H9 (cell line): ENCODE measurements around the gene MUC5B. TPM values are rescaled to one million over a fixed set of nuclear protein-coding genes. Genes with fewer than 3 reads are reported as not detected.

Source experiments
- DNase-seq: peaks from one replicate; pipeline ENCODE4 v3.0.0-alpha.2; 2017
- H2AFZ ChIP-seq: one replicate; pipeline ENCODE4 v1.6.1; 2013; ENCODE audit warnings: mild to moderate bottlenecking, low read length, control low read depth, moderate library complexity
- H2AK5ac ChIP-seq: 2 replicates; pipeline ENCODE4 v1.6.1; 2013; ENCODE audit warnings: low read length, control low read depth, mixed read lengths; ENCODE audit not compliant: insufficient read length
- H2BK120ac ChIP-seq: one replicate; pipeline ENCODE4 v1.6.1; 2013; ENCODE audit warnings: low read depth, mild to moderate bottlenecking, low read length, control low read depth, inconsistent platforms; ENCODE audit not compliant: poor library complexity, severe bottlenecking
- H2BK12ac ChIP-seq: 2 replicates; pipeline ENCODE4 v1.6.1; 2013; ENCODE audit warnings: low read length, control low read depth, mixed read lengths, low read depth; ENCODE audit not compliant: insufficient read length
- H2BK15ac ChIP-seq: 2 replicates; pipeline ENCODE4 v1.6.1; 2013; ENCODE audit warnings: low read depth, low read length, control low read depth
- H2BK20ac ChIP-seq: one replicate; pipeline ENCODE4 v1.6.1; 2013; ENCODE audit warnings: low read depth, mild to moderate bottlenecking, low read length, control low read depth, inconsistent platforms; ENCODE audit not compliant: poor library complexity, severe bottlenecking
- H2BK5ac ChIP-seq: 2 replicates; pipeline ENCODE4 v1.6.1; 2013; ENCODE audit warnings: low read length, control low read depth, mixed read lengths; ENCODE audit not compliant: insufficient read length
- H3K14ac ChIP-seq: 2 replicates; pipeline ENCODE4 v1.6.1; 2013; ENCODE audit warnings: low read length, control low read depth; ENCODE audit not compliant: insufficient read depth
- H3K18ac ChIP-seq: 2 replicates; pipeline ENCODE4 v1.6.1; 2013; ENCODE audit warnings: low read depth, mild to moderate bottlenecking, mixed read lengths, low read length, control low read depth; ENCODE audit not compliant: insufficient read length
- H3K23ac ChIP-seq: 2 replicates; pipeline ENCODE4 v1.6.1; 2013; ENCODE audit warnings: low read length, control low read depth, mixed read lengths, low read depth; ENCODE audit not compliant: insufficient read length
- H3K23me2 ChIP-seq: 2 replicates; pipeline ENCODE4 v1.6.1; 2013; ENCODE audit warnings: low read depth, mild to moderate bottlenecking, mixed read lengths, low read length, control low read depth; ENCODE audit not compliant: insufficient read length, poor library complexity, severe bottlenecking
- H3K27ac ChIP-seq: 2 replicates; pipeline ENCODE4 v1.5.1; 2013; ENCODE audit warnings: low read length, control low read depth, mixed read lengths, low read depth; ENCODE audit not compliant: insufficient read length
- H3K27me3 ChIP-seq: 2 replicates; pipeline ENCODE4 v1.6.1; 2013; ENCODE audit warnings: low read length, control low read depth, inconsistent platforms; ENCODE audit not compliant: insufficient read depth
- H3K4ac ChIP-seq: 2 replicates; pipeline ENCODE4 v1.6.1; 2013; ENCODE audit warnings: low read depth, mild to moderate bottlenecking, control low read depth, inconsistent platforms, low read length, moderate library complexity
- H3K4me1 ChIP-seq: 2 replicates; pipeline ENCODE4 v1.6.1; 2013; ENCODE audit warnings: low read length, control low read depth, inconsistent platforms; ENCODE audit not compliant: insufficient read depth
- H3K4me2 ChIP-seq: 2 replicates; pipeline ENCODE4 v1.6.1; 2013; ENCODE audit warnings: low read length, control low read depth, mixed read lengths; ENCODE audit not compliant: insufficient read length, insufficient read depth
- H3K56ac ChIP-seq: 2 replicates; pipeline ENCODE4 v1.6.1; 2013; ENCODE audit warnings: low read depth, mild to moderate bottlenecking, mixed read lengths, low read length, control low read depth; ENCODE audit not compliant: insufficient read length
- H3K79me1 ChIP-seq: 2 replicates; pipeline ENCODE4 v1.6.1; 2013; ENCODE audit warnings: low read depth, mild to moderate bottlenecking, moderate library complexity, low read length, control low read depth, inconsistent platforms; ENCODE audit not compliant: insufficient read depth, poor library complexity, severe bottlenecking
- H3K79me2 ChIP-seq: 2 replicates; pipeline ENCODE4 v1.6.1; 2013; ENCODE audit warnings: low read length, control low read depth, inconsistent platforms; ENCODE audit not compliant: insufficient read depth
- H3K9ac ChIP-seq: 2 replicates; pipeline ENCODE4 v1.6.1; 2013; ENCODE audit warnings: low read length, control low read depth, mixed read lengths; ENCODE audit not compliant: insufficient read length; ENCODE audit errors: extremely low read depth
- H3K9me3 ChIP-seq: one replicate; pipeline ENCODE4 v1.6.1; 2013; ENCODE audit warnings: low read depth, low read length, inconsistent platforms; ENCODE audit not compliant: control insufficient read depth
- H3T11ph ChIP-seq: one replicate; pipeline ENCODE4 v1.6.1; 2013; ENCODE audit warnings: mild to moderate bottlenecking, low read length, control low read depth, inconsistent platforms
- H4K20me1 ChIP-seq: one replicate; pipeline ENCODE4 v1.6.1; 2013; ENCODE audit not compliant: control insufficient read depth, insufficient read length, insufficient read depth
- H4K5ac ChIP-seq: 2 replicates; pipeline ENCODE4 v1.6.1; 2013; ENCODE audit warnings: low read depth, mild to moderate bottlenecking, mixed read lengths, low read length, control low read depth; ENCODE audit not compliant: insufficient read length
- H4K8ac ChIP-seq: replicated peaks from 2 replicates; pipeline ENCODE4 v1.6.1; 2013; ENCODE audit warnings: low read length, control low read depth, mixed read lengths, low read depth; ENCODE audit not compliant: insufficient read length
- H4K91ac ChIP-seq: 2 replicates; pipeline ENCODE4 v1.6.1; 2013; ENCODE audit warnings: low read depth, mild to moderate bottlenecking, moderate library complexity, mixed read lengths, low read length, control low read depth; ENCODE audit not compliant: insufficient read length
- H3K27ac Mint-ChIP-seq, 3 experiments: 2 replicates in 2 of 3; 3 replicates in 1 of 3; pipeline ENCODE4 v1.8.0; 2020 to 2021; ENCODE audit warnings: mixed read lengths in 3 of 3, mild to moderate bottlenecking in 1 of 3, moderate library complexity in 1 of 3
- H3K27me3 Mint-ChIP-seq: 2 replicates; pipeline ENCODE4 v1.8.0; 2021; ENCODE audit warnings: low read depth, mild to moderate bottlenecking, moderate library complexity, mixed read lengths
- H3K36me3 Mint-ChIP-seq, 3 experiments: 2 replicates in 2 of 3; 3 replicates in 1 of 3; pipeline ENCODE4 v1.8.0; 2020 to 2021; ENCODE audit warnings: low read depth in 3 of 3, mixed read lengths in 3 of 3; ENCODE audit not compliant: insufficient read depth in 1 of 3
- H3K4me1 Mint-ChIP-seq, 2 experiments: 2 replicates each; pipeline ENCODE4 v1.8.0; 2020; ENCODE audit warnings: mixed read lengths in 2 of 2
- H3K4me3 Mint-ChIP-seq, 2 experiments: 2 replicates in 1 of 2; 3 replicates in 1 of 2; pipeline ENCODE4 v1.8.0; 2020 to 2021; ENCODE audit warnings: mild to moderate bottlenecking in 2 of 2, mixed read lengths in 2 of 2, moderate library complexity in 1 of 2
- H3K9me3 Mint-ChIP-seq, 2 experiments: 2 replicates in 1 of 2; 3 replicates in 1 of 2; pipeline ENCODE4 v1.8.0; 2020; ENCODE audit warnings: mild to moderate bottlenecking in 2 of 2, mixed read lengths in 2 of 2, moderate library complexity in 1 of 2
- CTCF ChIP-seq: fragments of 200-600 bp; sonication (generic); conservative IDR thresholded peaks from 3 replicates; pipeline ENCODE4 v1.8.0; 2021; ENCODE audit warnings: antibody characterized with exemption, mild to moderate bottlenecking
- WGBS: extraction: QIAGEN DNeasy Blood & Tissue Kit; methylation state at CpG from one replicate; pipeline ENCODE4 v1.1.7; 2013; ENCODE audit warnings: missing lambda C conversion rate, low lambda C conversion rate, mixed read lengths; ENCODE audit not compliant: insufficient read length; ENCODE audit errors: extremely low coverage; 5-methylcytosine and 5-hydroxymethylcytosine counted together
- total RNA-seq: library from RNA; stranded (reverse); gene quantifications from 2 replicates; pipeline ENCODE4 v1.2.1, GENCODE V29; 2021

The MUC5B gene
- total RNA-seq, 1 experiment from 2014 or later, result not detected

DNA sequence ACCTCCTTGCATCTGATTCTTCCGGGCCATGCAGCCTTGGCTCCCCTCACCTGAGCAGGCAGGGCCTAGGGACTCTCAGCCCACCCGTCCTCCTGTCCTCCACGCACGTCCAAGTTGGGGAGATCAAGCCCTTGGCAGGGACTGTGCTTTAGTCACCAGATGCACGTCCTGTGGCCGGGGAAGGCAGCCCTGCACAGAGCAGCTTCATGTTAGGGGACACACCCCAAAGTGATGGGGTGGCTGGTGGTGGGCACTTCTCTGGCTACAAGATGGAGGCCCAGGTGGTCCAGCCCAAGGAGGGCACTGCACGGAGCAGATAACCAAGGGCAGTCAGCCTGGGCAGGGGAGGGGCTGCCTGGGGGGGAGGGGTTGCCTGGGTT lies 1.2 kb downstream of the MUC5B start:
- Histone ChIP-seq H3K27me3 (no peaks in the 10 kb centered on the region), H3K56ac (no peak overlapping the region), H4K20me1 (peaks cover 3% of the 10 kb centered on the region), H3K18ac (no peak overlapping the region), H3K23me2 (no peaks in the 10 kb centered on the region), H3K4ac (no peak overlapping the region), H3K27ac (no peak overlapping the region), H2BK5ac (no peak overlapping the region), H3K9me3 (no peaks in the 10 kb centered on the region), H2BK120ac (no peak overlapping the region), H3K9ac (no peak overlapping the region), H3K79me2 (no peaks in the 10 kb centered on the region), H2AK5ac (no peak overlapping the region), H3K4me1 (no peaks in the 10 kb centered on the region; the same call in 1 of the 2 replicates), H3K4me2 (no peak overlapping the region), H2BK12ac (no peak overlapping the region), H4K8ac (no peak overlapping the region), H3K14ac (no peak overlapping the region), H3T11ph (no peak overlapping the region), H2BK15ac (no peak overlapping the region), H3K23ac (no peak overlapping the region), H3K79me1 (no peaks in the 10 kb centered on the region), H2BK20ac (no peak overlapping the region), H4K91ac (no peak overlapping the region), H4K5ac (no peak overlapping the region), H2AFZ (no peak overlapping the region)
- H3K9me3 Mint-ChIP-seq, result no peaks in the 10 kb centered on the region
- no peak for TF ChIP-seq CTCF
- H3K36me3 Mint-ChIP-seq, result no peaks in the 10 kb centered on the region
- no peak for DNase-seq
- no peak overlapping the region; a peak in 1 of 7 replicates for H3K27ac Mint-ChIP-seq
- WGBS, result no CpG with 5 or more reads among the region's 7 CpGs
- H3K4me1 Mint-ChIP-seq, result peaks cover 3 to 11% of the 10 kb centered on the region in 2 experiments; a peak in 2 of 4 replicates
- peaks cover 3% of the 10 kb centered on the region; the same call in 1 of the 2 replicates for H3K27me3 Mint-ChIP-seq
- H3K4me3 Mint-ChIP-seq, result no peak overlapping the region; a peak in 1 of 5 replicates
